ENCODE data around the gene LIAS. TPM values are rescaled to one million over a fixed set of nuclear protein-coding genes. Genes with fewer than 3 reads are reported as not detected.

Gene LIAS
- total and polyA plus RNA-seq, 2 of the 13 experiments (the other 11 are each of a cell fraction or from before 2014, with no cell fraction given): 16.0 to 16.6 TPM

DNA sequence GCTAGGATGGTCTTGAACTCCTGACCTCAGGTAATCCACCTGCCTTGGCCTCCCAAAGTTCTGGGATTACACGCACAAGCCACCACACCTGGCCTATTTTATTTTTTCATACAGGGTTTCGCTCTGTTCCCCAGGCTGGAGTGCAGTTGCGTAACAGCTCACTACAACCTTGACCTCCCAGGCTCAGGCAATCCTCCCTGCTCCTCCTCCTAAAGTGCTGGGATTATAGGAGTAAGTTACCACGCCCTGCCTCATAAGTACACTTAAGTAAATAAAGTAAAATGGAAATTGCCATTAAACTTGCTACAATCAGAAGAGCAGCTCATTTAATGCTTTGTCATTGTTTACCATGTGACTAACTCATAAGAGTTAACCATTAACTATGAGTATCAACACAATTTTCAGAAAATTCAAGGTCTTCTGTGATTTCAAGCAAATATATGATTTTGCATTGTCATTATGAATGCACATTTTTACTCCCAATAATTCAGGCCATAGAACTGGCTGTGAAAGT, 56.1 kb downstream of the LIAS start (continued):
- TF ChIP-seq, protein P1, sequence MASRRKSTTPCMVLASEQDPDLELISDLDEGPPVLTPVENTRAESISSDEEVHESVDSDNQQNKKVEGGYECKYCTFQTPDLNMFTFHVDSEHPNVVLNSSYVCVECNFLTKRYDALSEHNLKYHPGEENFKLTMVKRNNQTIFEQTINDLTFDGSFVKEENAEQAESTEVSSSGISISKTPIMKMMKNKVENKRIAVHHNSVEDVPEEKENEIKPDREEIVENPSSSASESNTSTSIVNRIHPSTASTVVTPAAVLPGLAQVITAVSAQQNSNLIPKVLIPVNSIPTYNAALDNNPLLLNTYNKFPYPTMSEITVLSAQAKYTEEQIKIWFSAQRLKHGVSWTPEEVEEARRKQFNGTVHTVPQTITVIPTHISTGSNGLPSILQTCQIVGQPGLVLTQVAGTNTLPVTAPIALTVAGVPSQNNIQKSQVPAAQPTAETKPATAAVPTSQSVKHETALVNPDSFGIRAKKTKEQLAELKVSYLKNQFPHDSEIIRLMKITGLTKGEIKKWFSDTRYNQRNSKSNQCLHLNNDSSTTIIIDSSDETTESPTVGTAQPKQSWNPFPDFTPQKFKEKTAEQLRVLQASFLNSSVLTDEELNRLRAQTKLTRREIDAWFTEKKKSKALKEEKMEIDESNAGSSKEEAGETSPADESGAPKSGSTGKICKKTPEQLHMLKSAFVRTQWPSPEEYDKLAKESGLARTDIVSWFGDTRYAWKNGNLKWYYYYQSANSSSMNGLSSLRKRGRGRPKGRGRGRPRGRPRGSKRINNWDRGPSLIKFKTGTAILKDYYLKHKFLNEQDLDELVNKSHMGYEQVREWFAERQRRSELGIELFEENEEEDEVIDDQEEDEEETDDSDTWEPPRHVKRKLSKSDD (CRISPR knock-in tag; IDR thresholded peaks at IDR 0.05; ENCODE audit: low read depth): peak; percentile 73; the same call in 1 of the 2 replicates
- TF ChIP-seq, protein P2, sequence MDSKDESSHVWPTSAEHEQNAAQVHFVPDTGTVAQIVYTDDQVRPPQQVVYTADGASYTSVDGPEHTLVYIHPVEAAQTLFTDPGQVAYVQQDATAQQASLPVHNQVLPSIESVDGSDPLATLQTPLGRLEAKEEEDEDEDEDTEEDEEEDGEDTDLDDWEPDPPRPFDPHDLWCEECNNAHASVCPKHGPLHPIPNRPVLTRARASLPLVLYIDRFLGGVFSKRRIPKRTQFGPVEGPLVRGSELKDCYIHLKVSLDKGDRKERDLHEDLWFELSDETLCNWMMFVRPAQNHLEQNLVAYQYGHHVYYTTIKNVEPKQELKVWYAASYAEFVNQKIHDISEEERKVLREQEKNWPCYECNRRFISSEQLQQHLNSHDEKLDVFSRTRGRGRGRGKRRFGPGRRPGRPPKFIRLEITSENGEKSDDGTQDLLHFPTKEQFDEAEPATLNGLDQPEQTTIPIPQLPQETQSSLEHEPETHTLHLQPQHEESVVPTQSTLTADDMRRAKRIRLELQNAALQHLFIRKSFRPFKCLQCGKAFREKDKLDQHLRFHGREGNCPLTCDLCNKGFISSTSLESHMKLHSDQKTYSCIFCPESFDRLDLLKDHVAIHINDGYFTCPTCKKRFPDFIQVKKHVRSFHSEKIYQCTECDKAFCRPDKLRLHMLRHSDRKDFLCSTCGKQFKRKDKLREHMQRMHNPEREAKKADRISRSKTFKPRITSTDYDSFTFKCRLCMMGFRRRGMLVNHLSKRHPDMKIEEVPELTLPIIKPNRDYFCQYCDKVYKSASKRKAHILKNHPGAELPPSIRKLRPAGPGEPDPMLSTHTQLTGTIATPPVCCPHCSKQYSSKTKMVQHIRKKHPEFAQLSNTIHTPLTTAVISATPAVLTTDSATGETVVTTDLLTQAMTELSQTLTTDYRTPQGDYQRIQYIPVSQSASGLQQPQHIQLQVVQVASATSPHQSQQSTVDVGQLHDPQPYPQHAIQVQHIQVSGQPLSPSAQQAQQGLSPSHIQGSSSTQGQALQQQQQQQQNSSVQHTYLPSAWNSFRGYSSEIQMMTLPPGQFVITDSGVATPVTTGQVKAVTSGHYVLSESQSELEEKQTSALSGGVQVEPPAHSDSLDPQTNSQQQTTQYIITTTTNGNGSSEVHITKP (CRISPR knock-in tag; IDR thresholded peaks at IDR 0.05; ENCODE audit: low read depth): peak; percentile 85
- TF ChIP-seq, protein P3, sequence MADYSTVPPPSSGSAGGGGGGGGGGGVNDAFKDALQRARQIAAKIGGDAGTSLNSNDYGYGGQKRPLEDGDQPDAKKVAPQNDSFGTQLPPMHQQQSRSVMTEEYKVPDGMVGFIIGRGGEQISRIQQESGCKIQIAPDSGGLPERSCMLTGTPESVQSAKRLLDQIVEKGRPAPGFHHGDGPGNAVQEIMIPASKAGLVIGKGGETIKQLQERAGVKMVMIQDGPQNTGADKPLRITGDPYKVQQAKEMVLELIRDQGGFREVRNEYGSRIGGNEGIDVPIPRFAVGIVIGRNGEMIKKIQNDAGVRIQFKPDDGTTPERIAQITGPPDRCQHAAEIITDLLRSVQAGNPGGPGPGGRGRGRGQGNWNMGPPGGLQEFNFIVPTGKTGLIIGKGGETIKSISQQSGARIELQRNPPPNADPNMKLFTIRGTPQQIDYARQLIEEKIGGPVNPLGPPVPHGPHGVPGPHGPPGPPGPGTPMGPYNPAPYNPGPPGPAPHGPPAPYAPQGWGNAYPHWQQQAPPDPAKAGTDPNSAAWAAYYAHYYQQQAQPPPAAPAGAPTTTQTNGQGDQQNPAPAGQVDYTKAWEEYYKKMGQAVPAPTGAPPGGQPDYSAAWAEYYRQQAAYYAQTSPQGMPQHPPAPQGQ (CRISPR knock-in tag; IDR thresholded peaks at IDR 0.05; ENCODE audit: borderline replicate concordance): no peak
- peak; percentile 39 for TF ChIP-seq ZNF781 (CRISPR knock-in tag; IDR thresholded peaks at IDR 0.05; ENCODE audit: borderline replicate concordance, not compliant biosample characterization)
- no peak for TF ChIP-seq RORA (CRISPR knock-in tag; IDR thresholded peaks at IDR 0.05)
- TF ChIP-seq ZMYM4 (CRISPR knock-in tag; IDR thresholded peaks at IDR 0.05): peak; percentile 88
- no peak for TF ChIP-seq MATR3 (CRISPR knock-in tag; IDR thresholded peaks at IDR 0.05)
- peak; percentile 74 for TF ChIP-seq ESRRA (CRISPR knock-in tag; IDR thresholded peaks at IDR 0.05; ENCODE audit: low read depth)
- TF ChIP-seq ZNF619 (CRISPR knock-in tag; IDR thresholded peaks at IDR 0.05): 0 out of 2 replicates have a peak, but pooled peaks have one; percentile 43
- peak; percentile 97 for TF ChIP-seq HOXD1 (CRISPR knock-in tag; IDR thresholded peaks at IDR 0.05)
- TF ChIP-seq BHLHE40 (IDR thresholded peaks at IDR 0.05; ENCODE audit: low read length): no peak
- no peak for TF ChIP-seq ZNF891 (CRISPR knock-in tag; IDR thresholded peaks at IDR 0.05)
- TF ChIP-seq, protein P4, sequence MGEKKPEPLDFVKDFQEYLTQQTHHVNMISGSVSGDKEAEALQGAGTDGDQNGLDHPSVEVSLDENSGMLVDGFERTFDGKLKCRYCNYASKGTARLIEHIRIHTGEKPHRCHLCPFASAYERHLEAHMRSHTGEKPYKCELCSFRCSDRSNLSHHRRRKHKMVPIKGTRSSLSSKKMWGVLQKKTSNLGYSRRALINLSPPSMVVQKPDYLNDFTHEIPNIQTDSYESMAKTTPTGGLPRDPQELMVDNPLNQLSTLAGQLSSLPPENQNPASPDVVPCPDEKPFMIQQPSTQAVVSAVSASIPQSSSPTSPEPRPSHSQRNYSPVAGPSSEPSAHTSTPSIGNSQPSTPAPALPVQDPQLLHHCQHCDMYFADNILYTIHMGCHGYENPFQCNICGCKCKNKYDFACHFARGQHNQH (CRISPR knock-in tag; IDR thresholded peaks at IDR 0.05): peak; percentile 95
- TF ChIP-seq ZNF777 (CRISPR knock-in tag; IDR thresholded peaks at IDR 0.05): no peak
- TF ChIP-seq, protein P5, sequence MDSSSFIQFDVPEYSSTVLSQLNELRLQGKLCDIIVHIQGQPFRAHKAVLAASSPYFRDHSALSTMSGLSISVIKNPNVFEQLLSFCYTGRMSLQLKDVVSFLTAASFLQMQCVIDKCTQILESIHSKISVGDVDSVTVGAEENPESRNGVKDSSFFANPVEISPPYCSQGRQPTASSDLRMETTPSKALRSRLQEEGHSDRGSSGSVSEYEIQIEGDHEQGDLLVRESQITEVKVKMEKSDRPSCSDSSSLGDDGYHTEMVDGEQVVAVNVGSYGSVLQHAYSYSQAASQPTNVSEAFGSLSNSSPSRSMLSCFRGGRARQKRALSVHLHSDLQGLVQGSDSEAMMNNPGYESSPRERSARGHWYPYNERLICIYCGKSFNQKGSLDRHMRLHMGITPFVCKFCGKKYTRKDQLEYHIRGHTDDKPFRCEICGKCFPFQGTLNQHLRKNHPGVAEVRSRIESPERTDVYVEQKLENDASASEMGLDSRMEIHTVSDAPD (CRISPR knock-in tag; IDR thresholded peaks at IDR 0.05): peak; percentile 66; the same call in 1 of the 2 replicates
- peak; percentile 87; the same call in 1 of the 2 replicates for TF ChIP-seq ZNF788 (CRISPR knock-in tag; IDR thresholded peaks at IDR 0.05; ENCODE audit: borderline replicate concordance)
- TF ChIP-seq PTBP1 (IDR thresholded peaks at IDR 0.05; ENCODE audit: low read depth, low read length, poor library complexity, severe bottlenecking): no peak
- TF ChIP-seq ZNF709 (CRISPR knock-in tag; IDR thresholded peaks at IDR 0.05): peak; percentile 40; the same call in 1 of the 2 replicates

Data from HepG2 (cell line).